Bronchial epithelial cell (primary cell): ENCODE measurements around the gene EPB41L4B. TPM values are rescaled to one million over a fixed set of nuclear protein-coding genes. Genes with fewer than 3 reads are reported as not detected.
A peak's percentile ranks its signal among the peaks of the same experiment; 100 is the strongest.

Source experiments
- DNase-seq: peaks from one replicate; pipeline ENCODE4 v3.0.0-alpha.2; 2010; ENCODE audit warnings: low read depth
- FAIRE-seq: peaks from 2 replicates; lab custom pipeline; 2011; peaks lifted over from hg19 to GRCh38; lab: Jason Lieb, UNC
- H3K27me3 ChIP-seq: 2 replicates; pipeline ENCODE4 v1.5.1; 2011; ENCODE audit warnings: low read length; ENCODE audit not compliant: control insufficient read depth, insufficient read depth
- H3K36me3 ChIP-seq: 2 replicates; pipeline ENCODE4 v1.5.1; 2011; ENCODE audit warnings: low read length; ENCODE audit not compliant: control insufficient read depth, insufficient read depth
- H3K4me3 ChIP-seq: 2 replicates; pipeline ENCODE4 v1.5.1; 2011; ENCODE audit warnings: mild to moderate bottlenecking, low read depth, low read length, control low read depth
- CTCF ChIP-seq: IDR thresholded peaks from 2 replicates; pipeline ENCODE4 v1.5.1; 2011; ENCODE audit warnings: mild to moderate bottlenecking, moderate library complexity, low read length, control low read depth, inconsistent platforms; ENCODE audit not compliant: insufficient read depth, severe bottlenecking
- total RNA-seq: library from RNA; depleted of rRNA; stranded (reverse); fragments of >200 nt; gene quantifications from 2 replicates; pipeline ENCODE4 v1.2.1, GENCODE V29; 2014

EPB41L4B gene
- total RNA-seq, 1 donor from 2014 or later, result 30.3 TPM

- Histone ChIP-seq H3K4me3 (no peak overlapping the region), H3K27me3 (no peaks in the 10 kb centered on the region), H3K36me3 (no peaks in the 10 kb centered on the region)
- no peak for TF ChIP-seq CTCF
- no peak for FAIRE-seq
- DNase-seq, result no peak
Measured at GRCh38 chr9:109181284-109181683, 139.6 kb downstream of the EPB41L4B start.

- Histone ChIP-seq H3K36me3 (no peaks in the 10 kb centered on the region), H3K4me3 (no peak overlapping the region), H3K27me3 (no peaks in the 10 kb centered on the region)
- no peak for DNase-seq
- FAIRE-seq, result no peak
- TF ChIP-seq CTCF, result no peak
Measured at GRCh38 chr9:109179801-109180523, 140.9 kb downstream of the EPB41L4B start.

GRCh38 chr9:109176963-109177362 lies 143.9 kb downstream of the EPB41L4B start:
- DNase-seq (no peak), FAIRE-seq (no peak)
- H3K4me3 ChIP-seq, result no peak overlapping the region
- no peak for TF ChIP-seq CTCF
- no peaks in the 10 kb centered on the region for H3K27me3 ChIP-seq
- H3K36me3 ChIP-seq, result no peaks in the 10 kb centered on the region

DNA sequence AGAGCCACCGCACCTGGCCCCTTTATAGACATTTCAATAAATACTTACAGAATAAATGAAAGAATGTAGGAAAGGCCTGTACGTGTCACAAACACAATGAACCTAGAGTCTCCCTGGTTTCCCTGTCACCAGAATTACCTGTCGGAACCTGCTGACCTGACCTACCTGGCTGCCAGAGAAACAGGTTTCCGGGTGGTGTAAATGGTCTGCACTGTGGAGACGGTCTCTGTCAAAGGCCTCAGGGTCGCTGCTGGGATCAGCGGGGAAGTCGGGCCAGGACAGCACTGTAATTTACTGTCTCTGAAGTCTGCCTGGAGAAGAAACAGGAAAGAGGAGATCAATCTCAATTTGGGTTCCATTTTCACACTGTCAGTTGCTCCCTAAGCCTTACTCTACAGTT lies 144.5 kb downstream of the EPB41L4B start:
- Histone ChIP-seq H3K36me3 (no peaks in the 10 kb centered on the region), H3K27me3 (no peaks in the 10 kb centered on the region), H3K4me3 (no peak overlapping the region)
- DNase-seq (peak; percentile 14), FAIRE-seq (no peak)
- no peak for TF ChIP-seq CTCF

DNA sequence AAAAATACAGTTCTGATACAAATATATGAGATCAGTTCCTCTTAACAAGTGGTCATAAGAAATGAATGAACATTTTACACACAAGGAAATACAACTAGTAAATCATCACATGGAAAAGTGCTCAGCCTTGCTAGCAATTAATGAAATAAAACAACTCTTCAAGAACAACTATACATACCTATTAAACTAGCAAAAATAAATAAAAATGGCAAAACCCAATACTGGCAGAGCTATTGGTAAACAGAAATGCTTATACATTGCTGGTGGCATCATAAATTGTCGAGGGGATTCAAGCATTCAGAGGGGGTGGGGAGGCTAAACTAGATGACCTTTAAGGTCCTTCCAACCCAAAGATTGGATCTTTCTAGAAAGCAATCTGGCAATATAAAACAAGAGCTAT lies 147.9 kb downstream of the EPB41L4B start:
- H3K27me3 ChIP-seq, result no peaks in the 10 kb centered on the region
- no peak for TF ChIP-seq CTCF
- H3K4me3 ChIP-seq, result no peak overlapping the region
- DNase-seq (no peak), FAIRE-seq (no peak)
- H3K36me3 ChIP-seq, result no peaks in the 10 kb centered on the region

- Histone ChIP-seq H3K27me3 (peaks cover 8% of the 10 kb centered on the region), H3K4me3 (no peak overlapping the region), H3K36me3 (no peaks in the 10 kb centered on the region)
- DNase-seq, result no peak
- no peak for TF ChIP-seq CTCF
- no peak for FAIRE-seq
Measured at GRCh38 chr9:109171926-109172325, 148.9 kb downstream of the EPB41L4B start.
